K562 (cell line): ENCODE data around the gene LRRTM4.
"Not testable (repeated sequence)": the region's sequence is repeated elsewhere in the genome, so short reads cannot be mapped to it uniquely, and the experiment has no call there.

ENCODE experiments used
- E2F3 ChIP-seq: fragments of 250-450 bp; sonication (Bioruptor Pico); IDR thresholded peaks from 2 replicates; pipeline ENCODE4 v1.4.0; 2020; ENCODE audit warnings: mild to moderate bottlenecking
- FOS ChIP-seq: IDR thresholded peaks from 3 replicates; pipeline ENCODE4 v1.6.1; 2011; ENCODE audit not compliant: insufficient read length; ENCODE audit errors: extremely low read depth
- GABPA ChIP-seq: fragments of 200-800 bp; sonication (Bioruptor generic); conservative IDR thresholded peaks from 2 replicates; pipeline ENCODE4 v1.6.1; 2016; ENCODE audit warnings: low read depth, missing genetic modification characterization, missing compliant biosample characterization
- ZFP30 ChIP-seq: fragments of 250-450 bp; sonication (Bioruptor Pico); IDR thresholded peaks from 2 replicates; pipeline ENCODE4 v1.8.0; 2022; ENCODE audit warnings: moderate library complexity, mild to moderate bottlenecking, inconsistent platforms, borderline replicate concordance
- ZNF324 ChIP-seq: fragments of 250-450 bp; sonication (Bioruptor Pico); IDR thresholded peaks from 2 replicates; pipeline ENCODE4 v1.4.0; 2020; ENCODE audit warnings: mild to moderate bottlenecking
- TF ChIP-seq, protein P1 (sequence below), 2 experiments: fragments of 450-650 bp in 1 of 2; sonication (generic) in 1 of 2; formaldehyde crosslinking in 1 of 2; IDR thresholded peaks in 1 of 2; conservative IDR thresholded peaks in 1 of 2; 2 replicates each; pipeline versions ENCODE4 v1.6.1 to v1.8.1; 2016 to 2023; ENCODE audit warnings: mild to moderate bottlenecking in 2 of 2, moderate library complexity in 2 of 2, inconsistent platforms in 1 of 2, missing genetic modification reagents in 1 of 2
- TF ChIP-seq, protein P2 (sequence below): fragments of 200-800 bp; sonication (Bioruptor generic); IDR thresholded peaks from 2 replicates; pipeline ENCODE4 v1.6.1; 2017; ENCODE audit warnings: missing genetic modification characterization, missing compliant biosample characterization
- TF ChIP-seq, protein P3 (sequence below), 3 experiments: IDR thresholded peaks in 2 of 3; conservative IDR thresholded peaks in 1 of 3; 2 replicates each; pipeline ENCODE4 v1.5.1; 2011 to 2012; ENCODE audit warnings: low read length in 3 of 3, mild to moderate bottlenecking in 3 of 3, control low read depth in 2 of 3, improper control_type of control experiment in 1 of 3, inconsistent platforms in 1 of 3, low read depth in 1 of 3, mixed read lengths in 1 of 3, moderate library complexity in 1 of 3; ENCODE audit not compliant: insufficient read depth in 2 of 3
- TF ChIP-seq, protein P4 (sequence below), 3 experiments: fragments of 200-800 bp in 1 of 3; sonication (Bioruptor generic) in 1 of 3; sonication (generic) in 1 of 3; formaldehyde crosslinking in 1 of 3; IDR thresholded peaks; 2 replicates each; pipeline versions ENCODE4 v1.6.1 to v1.8.0; 2016 to 2022; ENCODE audit warnings: mild to moderate bottlenecking in 2 of 3, missing compliant biosample characterization in 2 of 3, missing genetic modification characterization in 2 of 3, missing genetic modification reagents in 1 of 3

DNA sequence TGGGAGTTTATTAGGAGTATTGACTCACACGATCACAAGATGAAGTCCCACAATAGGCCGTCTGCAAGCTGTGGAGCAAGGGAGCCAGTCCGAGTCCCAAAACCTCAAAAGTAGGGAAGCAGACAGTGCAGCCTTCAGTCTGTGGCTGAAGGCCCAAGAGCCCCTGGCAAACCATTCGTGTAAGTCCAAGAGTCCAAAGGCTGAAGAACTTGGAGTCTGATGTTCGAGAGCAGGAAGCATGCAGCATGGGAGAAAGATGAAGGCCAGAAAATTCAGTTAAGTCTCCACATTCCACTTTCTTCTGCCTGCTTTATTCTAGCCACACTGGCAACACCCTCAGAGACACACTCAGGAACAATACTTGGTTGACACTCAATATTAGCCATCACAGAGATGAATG lies 492.9 kb downstream of the LRRTM4 start:
- TF ChIP-seq FOS; GABPA (tag); ZFP30 (CRISPR knock-in tag); ZNF324; E2F3 (CRISPR knock-in tag): not testable (repeated sequence)
- TF ChIP-seq, protein P1, sequence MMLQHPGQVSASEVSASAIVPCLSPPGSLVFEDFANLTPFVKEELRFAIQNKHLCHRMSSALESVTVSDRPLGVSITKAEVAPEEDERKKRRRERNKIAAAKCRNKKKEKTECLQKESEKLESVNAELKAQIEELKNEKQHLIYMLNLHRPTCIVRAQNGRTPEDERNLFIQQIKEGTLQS (IDR thresholded peaks at IDR 0.05), result not testable (repeated sequence)
- TF ChIP-seq, protein P1 (CRISPR knock-in tag; conservative IDR thresholded peaks at IDR 0.05), result not testable (repeated sequence)
- TF ChIP-seq, protein P2, sequence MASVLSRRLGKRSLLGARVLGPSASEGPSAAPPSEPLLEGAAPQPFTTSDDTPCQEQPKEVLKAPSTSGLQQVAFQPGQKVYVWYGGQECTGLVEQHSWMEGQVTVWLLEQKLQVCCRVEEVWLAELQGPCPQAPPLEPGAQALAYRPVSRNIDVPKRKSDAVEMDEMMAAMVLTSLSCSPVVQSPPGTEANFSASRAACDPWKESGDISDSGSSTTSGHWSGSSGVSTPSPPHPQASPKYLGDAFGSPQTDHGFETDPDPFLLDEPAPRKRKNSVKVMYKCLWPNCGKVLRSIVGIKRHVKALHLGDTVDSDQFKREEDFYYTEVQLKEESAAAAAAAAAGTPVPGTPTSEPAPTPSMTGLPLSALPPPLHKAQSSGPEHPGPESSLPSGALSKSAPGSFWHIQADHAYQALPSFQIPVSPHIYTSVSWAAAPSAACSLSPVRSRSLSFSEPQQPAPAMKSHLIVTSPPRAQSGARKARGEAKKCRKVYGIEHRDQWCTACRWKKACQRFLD (CRISPR knock-in tag), result not testable (repeated sequence)
- TF ChIP-seq, protein P3, sequence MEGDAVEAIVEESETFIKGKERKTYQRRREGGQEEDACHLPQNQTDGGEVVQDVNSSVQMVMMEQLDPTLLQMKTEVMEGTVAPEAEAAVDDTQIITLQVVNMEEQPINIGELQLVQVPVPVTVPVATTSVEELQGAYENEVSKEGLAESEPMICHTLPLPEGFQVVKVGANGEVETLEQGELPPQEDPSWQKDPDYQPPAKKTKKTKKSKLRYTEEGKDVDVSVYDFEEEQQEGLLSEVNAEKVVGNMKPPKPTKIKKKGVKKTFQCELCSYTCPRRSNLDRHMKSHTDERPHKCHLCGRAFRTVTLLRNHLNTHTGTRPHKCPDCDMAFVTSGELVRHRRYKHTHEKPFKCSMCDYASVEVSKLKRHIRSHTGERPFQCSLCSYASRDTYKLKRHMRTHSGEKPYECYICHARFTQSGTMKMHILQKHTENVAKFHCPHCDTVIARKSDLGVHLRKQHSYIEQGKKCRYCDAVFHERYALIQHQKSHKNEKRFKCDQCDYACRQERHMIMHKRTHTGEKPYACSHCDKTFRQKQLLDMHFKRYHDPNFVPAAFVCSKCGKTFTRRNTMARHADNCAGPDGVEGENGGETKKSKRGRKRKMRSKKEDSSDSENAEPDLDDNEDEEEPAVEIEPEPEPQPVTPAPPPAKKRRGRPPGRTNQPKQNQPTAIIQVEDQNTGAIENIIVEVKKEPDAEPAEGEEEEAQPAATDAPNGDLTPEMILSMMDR (IDR thresholded peaks at IDR 0.05 in 2 of 3, conservative IDR thresholded peaks at IDR 0.05 in 1 of 3; ENCODE audit: insufficient read depth in 2 of 3, low read depth in 1 of 3, low read length in 3 of 3), result not testable (repeated sequence)
- TF ChIP-seq, protein P4, sequence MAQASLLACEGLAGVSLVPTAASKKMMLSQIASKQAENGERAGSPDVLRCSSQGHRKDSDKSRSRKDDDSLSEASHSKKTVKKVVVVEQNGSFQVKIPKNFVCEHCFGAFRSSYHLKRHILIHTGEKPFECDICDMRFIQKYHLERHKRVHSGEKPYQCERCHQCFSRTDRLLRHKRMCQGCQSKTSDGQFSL (CRISPR knock-in tag; IDR thresholded peaks at IDR 0.05), result not testable (repeated sequence)
- TF ChIP-seq, protein P4 (tag; IDR thresholded peaks at IDR 0.05), result not testable (repeated sequence)
